Adipocyte (in vitro differentiated cells): ENCODE results near the gene DAB2IP.

ENCODE experiments used
- DNase-seq: peaks from one replicate; pipeline ENCODE4 v3.0.0-alpha.2; 2015; ENCODE audit warnings: low read depth
- H3K27me3 ChIP-seq: replicated peaks from 2 replicates; pipeline ENCODE4 v1.7.0; 2013; ENCODE audit warnings: mild to moderate bottlenecking, low read length, moderate library complexity; ENCODE audit not compliant: control insufficient read depth, insufficient read depth
- H3K36me3 ChIP-seq: 2 replicates; pipeline ENCODE4 v1.7.0; 2013; ENCODE audit warnings: low read length, mild to moderate bottlenecking, moderate library complexity; ENCODE audit not compliant: control insufficient read depth, insufficient read depth, severe bottlenecking
- H3K4me1 ChIP-seq: 2 replicates; pipeline ENCODE4 v1.7.0; 2013; ENCODE audit warnings: mild to moderate bottlenecking, low read length, moderate library complexity; ENCODE audit not compliant: control insufficient read depth, insufficient read depth
- H3K4me3 ChIP-seq: 2 replicates; pipeline ENCODE4 v1.7.0; 2013; ENCODE audit warnings: mild to moderate bottlenecking, low read length, moderate library complexity
- H3K9ac ChIP-seq: 2 replicates; pipeline ENCODE4 v1.7.0; 2013; ENCODE audit warnings: mild to moderate bottlenecking, low read length, moderate library complexity
- H3K9me3 ChIP-seq: 2 replicates; pipeline ENCODE4 v1.7.0; 2013; ENCODE audit warnings: mild to moderate bottlenecking, low read length, moderate library complexity; ENCODE audit not compliant: control insufficient read depth

Gene DAB2IP

DNA sequence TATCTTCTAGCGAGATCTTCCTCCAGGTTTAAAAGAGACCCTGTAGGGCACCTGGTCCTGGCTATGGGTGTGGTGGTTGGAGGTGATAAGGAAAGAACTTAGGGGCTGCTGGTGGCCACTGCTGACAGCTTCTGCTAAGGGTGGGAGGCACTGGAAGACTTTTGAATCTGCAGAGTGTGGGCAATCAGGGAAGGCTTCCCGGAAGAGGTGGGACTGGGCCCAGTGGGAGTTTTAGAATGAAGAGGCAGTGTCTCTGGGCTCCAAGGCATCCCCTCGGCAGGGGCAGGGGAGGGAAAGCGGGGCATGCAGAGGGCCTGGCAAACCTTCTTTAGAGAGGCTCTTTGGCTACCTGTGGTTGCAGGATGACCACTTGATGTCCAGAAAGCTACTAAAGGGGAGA, 23.0 kb upstream of the DAB2IP start:
- Histone ChIP-seq H3K27me3 (peaks cover 23% of the 10 kb centered on the region), H3K9ac (no peak overlapping the region), H3K4me1 (no peaks in the 10 kb centered on the region), H3K36me3 (no peaks in the 10 kb centered on the region), H3K4me3 (no peak overlapping the region), H3K9me3 (no peaks in the 10 kb centered on the region)
- DNase-seq: no peak

DNA sequence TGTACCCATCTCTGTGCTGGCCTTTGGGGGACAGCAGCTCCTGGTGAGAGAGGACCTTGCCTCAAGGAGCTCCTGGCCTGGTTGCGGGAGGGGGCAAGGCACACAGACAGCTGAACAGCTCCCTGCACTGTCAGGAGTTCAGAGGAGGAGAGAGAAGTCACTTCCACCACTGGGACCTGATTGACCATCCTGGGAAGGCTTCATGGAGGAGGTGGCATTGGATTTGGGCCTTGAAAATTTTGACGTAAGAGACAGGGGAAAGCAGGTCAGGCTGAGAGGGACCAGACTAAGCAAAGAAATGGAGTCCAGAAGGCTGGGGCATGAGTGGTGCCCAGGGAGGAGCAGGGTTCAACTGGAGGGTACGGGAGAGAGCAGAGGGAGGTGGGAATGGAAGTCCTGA, 20.3 kb upstream of the DAB2IP start:
- Histone ChIP-seq H3K27me3 (peaks cover 25% of the 10 kb centered on the region), H3K9ac (no peak overlapping the region), H3K36me3 (no peaks in the 10 kb centered on the region), H3K4me1 (no peaks in the 10 kb centered on the region), H3K4me3 (no peak overlapping the region), H3K9me3 (no peaks in the 10 kb centered on the region)
- no peak for DNase-seq

GRCh38 chr9:121631978-121632418, 19.4 kb upstream of the DAB2IP start:
- Histone ChIP-seq H3K9ac (no peak overlapping the region), H3K4me1 (peaks cover 8% of the 10 kb centered on the region), H3K27me3 (peaks cover 25% of the 10 kb centered on the region), H3K9me3 (no peaks in the 10 kb centered on the region), H3K36me3 (no peaks in the 10 kb centered on the region), H3K4me3 (no peak overlapping the region)
- no peak for DNase-seq

- H3K27me3 ChIP-seq: peaks cover 19% of the 10 kb centered on the region
- no peak overlapping the region for H3K4me3 ChIP-seq
- no peaks in the 10 kb centered on the region for H3K36me3 ChIP-seq
- DNase-seq: no peak
- H3K4me1 ChIP-seq: peaks cover 15% of the 10 kb centered on the region
- no peak overlapping the region for H3K9ac ChIP-seq
- no peaks in the 10 kb centered on the region for H3K9me3 ChIP-seq
Observed at GRCh38 chr9:121633119-121633714, 18.2 kb upstream of the DAB2IP start.

- Histone ChIP-seq H3K9ac (no peak overlapping the region), H3K4me1 (peaks cover 16% of the 10 kb centered on the region), H3K9me3 (no peaks in the 10 kb centered on the region), H3K4me3 (no peak overlapping the region), H3K27me3 (peaks cover 17% of the 10 kb centered on the region), H3K36me3 (no peaks in the 10 kb centered on the region)
- DNase-seq: no peak
Observed at GRCh38 chr9:121633736-121634135, 17.7 kb upstream of the DAB2IP start.

GRCh38 chr9:121634329-121635261, 16.8 kb upstream of the DAB2IP start:
- Histone ChIP-seq H3K9me3 (peaks cover 5% of the 10 kb centered on the region), H3K36me3 (no peaks in the 10 kb centered on the region), H3K27me3 (peaks cover 12% of the 10 kb centered on the region), H3K4me3 (no peak overlapping the region), H3K9ac (no peak overlapping the region), H3K4me1 (peaks cover 16% of the 10 kb centered on the region)
- DNase-seq: peak; percentile 19

DNA sequence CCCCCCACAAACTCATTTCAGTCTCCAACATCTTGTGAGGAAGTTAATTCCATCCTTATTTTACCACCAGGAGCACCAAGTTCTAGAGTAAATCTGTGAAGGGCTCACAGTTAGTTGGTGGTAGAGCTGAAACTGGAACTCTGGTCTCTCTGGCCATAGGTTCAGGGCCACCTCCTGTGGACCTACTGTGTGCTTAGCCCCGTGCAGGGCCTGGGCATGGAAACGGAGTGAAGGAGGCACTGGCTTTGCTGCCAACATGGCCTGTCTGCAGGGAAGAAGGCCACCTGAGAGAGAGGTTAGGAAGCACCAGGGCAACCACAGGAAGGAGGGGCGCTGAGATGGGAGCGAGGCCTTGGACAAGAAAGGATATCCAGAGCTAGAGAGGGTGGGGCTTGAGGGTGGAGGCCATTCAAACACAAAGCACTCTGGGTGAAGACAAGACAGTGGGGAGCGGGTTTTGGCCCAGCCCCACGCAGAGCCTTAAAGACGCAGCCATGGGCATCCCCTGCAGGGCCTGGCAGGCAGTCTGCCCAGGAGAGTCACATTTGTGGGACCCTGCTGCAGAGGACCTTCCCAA, 16.0 kb upstream of the DAB2IP start:
- Histone ChIP-seq H3K4me3 (no peak overlapping the region), H3K9ac (no peak overlapping the region), H3K4me1 (peaks cover 17% of the 10 kb centered on the region), H3K9me3 (peaks cover 5% of the 10 kb centered on the region), H3K27me3 (peaks cover 7% of the 10 kb centered on the region), H3K36me3 (no peaks in the 10 kb centered on the region)
- no peak for DNase-seq

DNA sequence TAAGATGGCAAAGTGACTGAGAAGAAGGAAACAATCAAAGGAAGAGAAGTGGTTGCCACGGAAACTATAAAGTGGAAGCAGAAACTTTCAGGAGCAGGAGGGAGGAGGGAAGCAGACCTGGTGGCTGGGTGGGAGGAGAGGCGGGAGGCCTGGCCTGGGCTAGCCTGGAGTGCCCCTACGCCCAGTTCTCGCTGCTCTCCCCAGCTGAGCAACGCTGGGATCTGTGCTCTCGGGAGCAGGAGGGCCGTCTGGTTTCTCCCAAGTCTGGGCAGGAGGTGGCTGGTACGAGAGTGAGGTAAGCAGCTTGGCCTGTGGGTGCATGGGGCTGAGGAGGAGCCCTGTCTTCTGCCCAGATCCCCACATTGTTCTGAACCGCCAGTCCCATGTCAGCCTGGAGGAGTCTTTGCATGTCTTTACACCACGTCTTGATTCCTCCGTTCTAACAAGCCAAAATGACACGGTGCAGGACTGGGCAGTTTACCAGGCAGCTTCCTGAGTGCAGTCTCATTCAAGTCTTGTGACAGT, 15.0 kb upstream of the DAB2IP start:
- Histone ChIP-seq H3K9me3 (peaks cover 5% of the 10 kb centered on the region), H3K27me3 (peaks cover 7% of the 10 kb centered on the region), H3K9ac (no peak overlapping the region), H3K4me3 (no peak overlapping the region), H3K4me1 (peaks cover 20% of the 10 kb centered on the region), H3K36me3 (no peaks in the 10 kb centered on the region)
- DNase-seq: peak; percentile 16

- Histone ChIP-seq H3K27me3 (peaks cover 5% of the 10 kb centered on the region), H3K4me3 (no peak overlapping the region), H3K4me1 (peaks cover 20% of the 10 kb centered on the region), H3K9ac (no peak overlapping the region), H3K36me3 (no peaks in the 10 kb centered on the region), H3K9me3 (peaks cover 5% of the 10 kb centered on the region)
- no peak for DNase-seq
Observed at GRCh38 chr9:121636978-121637712, 14.3 kb upstream of the DAB2IP start.

GRCh38 chr9:121637713-121638220, 13.7 kb upstream of the DAB2IP start:
- DNase-seq: peak; percentile 66
- Histone ChIP-seq H3K36me3 (no peaks in the 10 kb centered on the region), H3K4me3 (no peak overlapping the region), H3K27me3 (peaks cover 2% of the 10 kb centered on the region), H3K4me1 (peaks cover 20% of the 10 kb centered on the region), H3K9me3 (peaks cover 5% of the 10 kb centered on the region), H3K9ac (no peak overlapping the region)
